Middle frontal gyrus (tissue), 1 donor: ENCODE data around the gene NXF2B.
"Not testable (repeated sequence)": the region's sequence is repeated elsewhere in the genome, so short reads cannot be mapped to it uniquely, and the experiment has no call there.

Experiments
- DNase-seq: peaks from one replicate; pipeline ENCODE4 v3.0.0-alpha.2; 2015; ENCODE audit warnings: low spot score; ENCODE audit errors: extremely low spot score

NXF2B gene

GRCh38 chrX:102439908-102440307, at the start of gene NXF2B:
Gene NXF2B (minus strand): TSS chrX:102440008. CDS start chrX:102380036, 59,972 bp downstream.
- DNase-seq = not testable (repeated sequence)

DNA sequence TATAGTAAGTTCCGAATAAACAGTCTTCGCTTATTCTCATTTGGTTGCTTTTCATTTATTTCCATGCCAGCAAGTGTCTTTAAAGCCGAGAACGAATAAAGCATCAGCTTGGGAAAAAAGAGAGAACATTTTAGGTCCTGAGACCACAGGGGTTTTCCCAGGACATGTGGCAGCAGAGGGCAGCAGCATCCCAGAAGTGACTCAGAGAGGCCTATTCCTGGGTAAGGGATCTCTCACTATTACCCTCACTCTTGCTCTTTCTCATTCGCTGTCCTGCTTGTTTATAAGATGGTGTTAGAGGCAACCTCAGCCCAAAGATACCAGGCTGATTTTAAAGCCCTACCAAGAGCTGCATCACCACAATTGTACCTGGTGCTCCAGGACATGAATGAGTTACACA, 39.0 kb upstream of the NXF2B start:
- DNase-seq = not testable (repeated sequence)

- not testable (repeated sequence) for DNase-seq
Observed at GRCh38 chrX:102471762-102472220, 32.0 kb upstream of the NXF2B start, which contains the start of gene TCP11X2. Gene TCP11X2 (minus strand): TSS chrX:102471812.

- DNase-seq = not testable (repeated sequence)
Observed at GRCh38 chrX:102470215-102470614, 30.4 kb upstream of the NXF2B start.

GRCh38 chrX:102458615-102459014, 18.8 kb upstream of the NXF2B start:
- not testable (repeated sequence) for DNase-seq

GRCh38 chrX:102414493-102414892, 25.3 kb downstream of the NXF2B start:
- DNase-seq = not testable (repeated sequence)

DNA sequence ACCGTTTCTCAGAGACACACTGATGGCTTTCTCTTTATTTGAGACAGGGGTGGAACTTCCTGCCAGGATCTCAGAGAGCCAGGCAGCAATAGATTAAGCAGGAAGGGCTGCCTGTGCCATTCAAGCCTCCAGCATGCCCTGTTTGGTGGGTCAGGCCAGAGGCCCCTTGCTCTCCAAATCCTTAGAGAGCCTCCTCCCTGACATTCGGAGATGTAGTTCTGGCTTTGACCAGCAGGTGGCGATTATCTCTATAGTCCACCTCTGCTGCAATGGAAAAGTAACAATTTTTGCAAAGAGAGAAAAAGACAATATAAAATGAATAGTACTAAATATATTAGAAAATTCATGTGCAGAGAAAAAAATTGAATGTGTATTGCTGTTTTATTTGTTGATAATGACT, 93.9 kb downstream of the NXF2B start:
- DNase-seq = peak; percentile 15

DNA sequence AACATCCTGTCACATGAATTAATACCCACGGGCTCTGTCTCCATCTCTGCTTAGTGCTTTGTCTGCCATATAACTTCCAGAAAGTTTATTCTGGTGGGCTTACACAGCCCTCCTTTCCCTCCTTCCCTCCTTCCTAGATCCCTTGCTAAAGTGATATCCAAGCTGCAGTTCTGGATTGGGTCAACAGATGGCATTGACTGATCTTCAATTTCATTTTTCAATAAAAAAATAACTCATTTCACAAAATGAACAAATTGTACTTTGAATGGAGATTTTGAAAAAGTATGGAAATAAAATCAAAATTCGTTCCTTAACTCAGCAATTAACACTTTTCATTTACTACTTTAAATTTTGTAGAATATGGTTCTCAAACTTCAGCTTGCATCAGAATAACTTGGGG, 97.9 kb downstream of the NXF2B start:
- DNase-seq = no peak

- DNase-seq = no peak
Observed at GRCh38 chrX:102339312-102340298, 100.2 kb downstream of the NXF2B start.

DNA sequence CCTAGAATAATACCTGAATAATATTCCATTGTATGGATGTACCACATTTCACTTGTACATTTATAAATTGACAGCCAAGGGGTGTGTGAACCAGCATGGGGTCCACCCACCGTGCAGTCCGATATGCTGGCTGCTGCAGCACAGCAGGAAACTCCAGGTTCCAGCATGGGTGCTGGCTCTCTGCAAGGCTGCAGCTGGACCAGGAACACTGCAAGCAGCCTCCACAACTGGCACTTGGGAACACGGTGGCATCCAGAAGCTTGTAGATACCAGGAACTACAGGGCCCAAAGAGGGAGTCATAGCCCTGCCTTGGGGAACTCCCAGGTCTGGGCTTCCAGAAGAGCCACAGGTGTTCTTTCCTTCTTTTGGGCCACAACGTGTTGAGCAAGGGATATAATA, 101.6 kb downstream of the NXF2B start:
- DNase-seq = no peak
